ENCODE measurements around the gene JPH4. TPM values are rescaled to one million over a fixed set of nuclear protein-coding genes. Genes with fewer than 3 reads are reported as not detected.

The JPH4 gene
- total and polyA plus RNA-seq, 2 experiments from 2014 or later: 2.7 TPM

- H3K27me3 ChIP-seq: peaks cover 17% of the 10 kb centered on the region
- H3K27ac ChIP-seq: no peak overlapping the region
- no peak overlapping the region for H2AFZ ChIP-seq
- H3K9me3 ChIP-seq (ENCODE audit: low read depth): no peaks in the 10 kb centered on the region
- H3K36me3 ChIP-seq (replicated peaks; ENCODE audit: insufficient read depth, low read depth): no peaks in the 10 kb centered on the region
- no peaks in the 10 kb centered on the region for H3K79me2 ChIP-seq
- no peaks in the 10 kb centered on the region for H3K9me2 ChIP-seq (replicated peaks; ENCODE audit: insufficient read depth)
- DNase-seq (ENCODE audit: low spot score): no peak
- H3K4me3 ChIP-seq: no peak overlapping the region
- no peak overlapping the region for H3K4me2 ChIP-seq
- no peaks in the 10 kb centered on the region for H4K20me1 ChIP-seq (ENCODE audit: insufficient read depth, poor library complexity, severe bottlenecking)
- TF ChIP-seq EZH2 (IDR thresholded peaks at IDR 0.05; ENCODE audit: borderline replicate concordance): no peak
- no peak for TF ChIP-seq EZH2phosphoT487 (IDR thresholded peaks at IDR 0.05; ENCODE audit: low read depth, severe bottlenecking, unreplicated experiment)
- TF ChIP-seq, protein P1, sequence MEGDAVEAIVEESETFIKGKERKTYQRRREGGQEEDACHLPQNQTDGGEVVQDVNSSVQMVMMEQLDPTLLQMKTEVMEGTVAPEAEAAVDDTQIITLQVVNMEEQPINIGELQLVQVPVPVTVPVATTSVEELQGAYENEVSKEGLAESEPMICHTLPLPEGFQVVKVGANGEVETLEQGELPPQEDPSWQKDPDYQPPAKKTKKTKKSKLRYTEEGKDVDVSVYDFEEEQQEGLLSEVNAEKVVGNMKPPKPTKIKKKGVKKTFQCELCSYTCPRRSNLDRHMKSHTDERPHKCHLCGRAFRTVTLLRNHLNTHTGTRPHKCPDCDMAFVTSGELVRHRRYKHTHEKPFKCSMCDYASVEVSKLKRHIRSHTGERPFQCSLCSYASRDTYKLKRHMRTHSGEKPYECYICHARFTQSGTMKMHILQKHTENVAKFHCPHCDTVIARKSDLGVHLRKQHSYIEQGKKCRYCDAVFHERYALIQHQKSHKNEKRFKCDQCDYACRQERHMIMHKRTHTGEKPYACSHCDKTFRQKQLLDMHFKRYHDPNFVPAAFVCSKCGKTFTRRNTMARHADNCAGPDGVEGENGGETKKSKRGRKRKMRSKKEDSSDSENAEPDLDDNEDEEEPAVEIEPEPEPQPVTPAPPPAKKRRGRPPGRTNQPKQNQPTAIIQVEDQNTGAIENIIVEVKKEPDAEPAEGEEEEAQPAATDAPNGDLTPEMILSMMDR (IDR thresholded peaks at IDR 0.05; ENCODE audit: poor library complexity): no peak
- H3K4me1 ChIP-seq (ENCODE audit: insufficient read depth): no peaks in the 10 kb centered on the region
- 93% methylated on average over 3 of the region's 3 CpGs for WGBS (ENCODE audit: low lambda C conversion rate, missing lambda C conversion rate)
Measured at GRCh38 chr14:23582906-23583760, 4.5 kb upstream of the JPH4 start.

DNA sequence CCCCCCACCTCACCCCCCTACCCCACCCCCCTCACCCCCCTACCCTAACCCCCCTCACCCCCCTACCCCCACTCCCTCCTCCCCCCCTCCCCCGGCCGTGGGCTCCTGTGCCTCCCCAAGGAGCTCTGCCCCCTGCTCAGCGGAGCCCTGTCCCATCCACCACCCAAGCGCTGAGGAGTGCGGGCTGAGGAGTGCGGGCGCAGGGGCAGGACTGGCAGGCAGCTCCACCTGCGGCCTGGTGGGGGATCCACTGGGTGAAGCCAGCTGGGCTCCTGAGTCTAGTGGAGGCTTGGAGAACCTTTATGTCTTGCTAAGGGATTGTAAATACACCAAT, 2.3 kb upstream of the JPH4 start:
- Histone ChIP-seq H3K4me3 (no peak overlapping the region), H3K4me2 (no peak overlapping the region), H3K9me2 (replicated peaks; ENCODE audit: insufficient read depth) (no peaks in the 10 kb centered on the region), H3K4me1 (ENCODE audit: insufficient read depth) (peaks cover 10% of the 10 kb centered on the region), H3K9me3 (ENCODE audit: low read depth) (no peaks in the 10 kb centered on the region), H3K27me3 (peaks cover 39% of the 10 kb centered on the region), H3K79me2 (no peaks in the 10 kb centered on the region), H3K27ac (no peak overlapping the region), H4K20me1 (ENCODE audit: insufficient read depth, poor library complexity, severe bottlenecking) (no peaks in the 10 kb centered on the region), H3K36me3 (replicated peaks; ENCODE audit: insufficient read depth, low read depth) (no peaks in the 10 kb centered on the region), H2AFZ (no peak overlapping the region)
- DNase-seq (ENCODE audit: low spot score): peak; percentile 5
- 96% methylated on average over 6 of the region's 8 CpGs for WGBS (ENCODE audit: low lambda C conversion rate, missing lambda C conversion rate)
- no peak for TF ChIP-seq EZH2phosphoT487 (IDR thresholded peaks at IDR 0.05; ENCODE audit: low read depth, severe bottlenecking, unreplicated experiment)
- TF ChIP-seq EZH2 (IDR thresholded peaks at IDR 0.05; ENCODE audit: borderline replicate concordance): no peak
- TF ChIP-seq, protein P1 (IDR thresholded peaks at IDR 0.05; ENCODE audit: poor library complexity): no peak

- no peak overlapping the region for H3K4me2 ChIP-seq
- DNase-seq (ENCODE audit: low spot score): peak; percentile 4
- WGBS (ENCODE audit: low lambda C conversion rate, missing lambda C conversion rate): 85% methylated on average over 17 of the region's 24 CpGs
Measured at GRCh38 chr14:23580152-23580926, 1.7 kb upstream of the JPH4 start.

More at GRCh38 chr14:23580152-23580926, 1.7 kb upstream of the JPH4 start:
- H3K4me1 ChIP-seq (ENCODE audit: insufficient read depth): peaks cover 10% of the 10 kb centered on the region
- no peaks in the 10 kb centered on the region for H3K79me2 ChIP-seq
- H3K4me3 ChIP-seq: no peak overlapping the region
- no peaks in the 10 kb centered on the region for H3K36me3 ChIP-seq (replicated peaks; ENCODE audit: insufficient read depth, low read depth)
- H4K20me1 ChIP-seq (ENCODE audit: insufficient read depth, poor library complexity, severe bottlenecking): no peaks in the 10 kb centered on the region
- no peak overlapping the region for H2AFZ ChIP-seq
- H3K9me2 ChIP-seq (replicated peaks; ENCODE audit: insufficient read depth): no peaks in the 10 kb centered on the region
- H3K27me3 ChIP-seq: peaks cover 45% of the 10 kb centered on the region
- H3K27ac ChIP-seq: no peak overlapping the region
- TF ChIP-seq EZH2phosphoT487 (IDR thresholded peaks at IDR 0.05; ENCODE audit: low read depth, severe bottlenecking, unreplicated experiment) (no peak), EZH2 (IDR thresholded peaks at IDR 0.05; ENCODE audit: borderline replicate concordance) (no peak)
- TF ChIP-seq, protein P1 (IDR thresholded peaks at IDR 0.05; ENCODE audit: poor library complexity): no peak
- no peaks in the 10 kb centered on the region for H3K9me3 ChIP-seq (ENCODE audit: low read depth)
